ENCODE results near the gene PAGR1. TPM values are rescaled to one million over a fixed set of nuclear protein-coding genes. Genes with fewer than 3 reads are reported as not detected.
"Not testable (repeated sequence)": the region's sequence is repeated elsewhere in the genome, so short reads cannot be mapped to it uniquely, and the experiment has no call there.

The PAGR1 gene
- total and polyA plus RNA-seq, 2 of the 4 experiments (the other 2 are of a cell fraction), result 10.6 to 22.1 TPM

DNA sequence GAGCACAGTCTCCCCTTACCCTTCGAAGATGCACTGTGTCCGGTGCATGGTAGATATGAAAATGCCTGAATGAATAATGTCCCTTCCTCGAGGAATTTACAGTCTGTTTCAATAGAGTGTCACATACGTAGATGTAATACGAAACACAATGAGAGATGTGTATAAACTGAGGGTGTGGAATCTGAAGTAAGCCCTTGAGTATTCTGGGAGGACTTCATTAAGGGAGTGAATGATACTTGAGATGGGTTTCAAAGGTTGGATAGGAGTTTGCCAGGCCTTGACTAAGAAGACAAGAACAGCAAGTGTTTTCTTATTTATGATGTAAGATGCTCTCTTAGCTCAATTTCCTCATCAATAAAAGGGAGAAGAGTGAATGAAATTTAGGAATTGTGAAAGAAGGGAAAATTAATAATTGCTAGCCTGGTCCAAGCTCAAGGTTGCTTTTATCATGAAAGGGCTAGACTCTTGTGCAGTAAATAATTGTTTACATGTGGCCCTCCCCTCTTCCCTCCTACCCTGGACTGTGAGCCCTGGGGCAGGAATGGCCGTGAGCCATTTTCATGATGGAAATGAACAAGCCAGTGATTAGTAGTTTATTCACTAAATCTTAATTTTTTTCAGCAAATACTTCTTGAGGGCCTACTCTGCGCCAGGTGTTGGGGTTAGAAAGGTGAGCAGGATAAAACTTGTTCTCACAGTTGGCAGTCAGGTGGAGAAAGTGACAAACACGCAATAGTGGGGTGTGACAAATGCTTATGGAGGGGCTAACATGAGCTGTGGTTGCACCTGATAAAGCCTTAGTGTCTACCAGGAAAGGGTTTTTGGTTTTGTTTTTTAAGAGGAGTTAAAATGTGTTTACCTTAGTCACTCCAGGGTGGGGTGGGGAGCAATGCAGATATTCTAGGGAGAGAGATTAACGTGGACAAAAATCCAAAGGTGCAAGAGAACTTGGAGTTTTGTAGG is 23.8 kb upstream of the PAGR1 start (continued):
- TF ChIP-seq, protein P1, sequence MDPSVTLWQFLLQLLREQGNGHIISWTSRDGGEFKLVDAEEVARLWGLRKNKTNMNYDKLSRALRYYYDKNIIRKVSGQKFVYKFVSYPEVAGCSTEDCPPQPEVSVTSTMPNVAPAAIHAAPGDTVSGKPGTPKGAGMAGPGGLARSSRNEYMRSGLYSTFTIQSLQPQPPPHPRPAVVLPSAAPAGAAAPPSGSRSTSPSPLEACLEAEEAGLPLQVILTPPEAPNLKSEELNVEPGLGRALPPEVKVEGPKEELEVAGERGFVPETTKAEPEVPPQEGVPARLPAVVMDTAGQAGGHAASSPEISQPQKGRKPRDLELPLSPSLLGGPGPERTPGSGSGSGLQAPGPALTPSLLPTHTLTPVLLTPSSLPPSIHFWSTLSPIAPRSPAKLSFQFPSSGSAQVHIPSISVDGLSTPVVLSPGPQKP (IDR thresholded peaks at IDR 0.05; ENCODE audit: borderline replicate concordance, low read depth, low read length), result no peak

DNA sequence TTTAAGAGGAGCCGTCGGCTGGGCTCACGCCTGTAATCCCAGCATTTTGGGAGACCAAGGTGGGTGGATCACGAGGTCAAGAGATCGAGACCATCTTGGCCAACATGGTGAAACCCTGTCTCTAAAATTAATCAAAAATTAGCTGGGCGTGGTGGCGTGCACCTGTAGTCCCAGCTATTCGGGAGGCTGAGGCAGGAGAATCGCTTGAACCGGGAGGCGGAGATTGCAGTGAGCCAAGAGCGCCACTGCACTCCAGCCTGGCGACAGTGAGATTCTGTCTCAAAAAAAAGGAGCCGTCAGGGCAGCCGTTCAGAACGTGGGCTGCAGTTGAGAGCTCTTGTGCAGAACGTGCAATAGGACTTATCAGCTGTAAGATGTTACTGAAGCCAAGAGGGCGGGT is 22.8 kb upstream of the PAGR1 start:
- Histone ChIP-seq H3K9me1 (ENCODE audit: insufficient read depth, low read length) (peaks cover 10% of the 10 kb centered on the region), H3K79me1 (ENCODE audit: low read depth in 1 of 2, low read length in 2 of 2) (peaks cover 34 to 52% of the 10 kb centered on the region in 2 experiments)
- H3K4ac ChIP-seq (ENCODE audit: low read depth, low read length); H3K9me3 ChIP-seq (ENCODE audit: control insufficient read depth, insufficient read depth, low read length); dilution Hi-C loops (cut with HindIII; ENCODE audit: low sequenced_read_pairs, unreplicated experiment); POLR2A ChIA-PET (ENCODE audit: unreplicated experiment); H3K27ac ChIP-seq (ENCODE audit: insufficient read depth, low read length); H3K23ac ChIP-seq (ENCODE audit: low read depth, low read length); intact Hi-C loops (cut with micrococcal nuclease); H4K91ac ChIP-seq (ENCODE audit: insufficient read depth, low read depth, low read length); H2BK15ac ChIP-seq (ENCODE audit: low read depth, low read length); CTCF ChIA-PET; H2AK5ac ChIP-seq (ENCODE audit: low read depth, low read length); H2BK5ac ChIP-seq (ENCODE audit: low read depth, low read length, poor library complexity, severe bottlenecking); H3K4me2 ChIP-seq (ENCODE audit: low read depth, low read length); H2AK9ac ChIP-seq (replicated peaks; ENCODE audit: low read depth, low read length, poor library complexity); H3K9ac ChIP-seq (ENCODE audit: low read depth, low read length); H2BK120ac ChIP-seq (ENCODE audit: low read depth, low read length); H2BK20ac ChIP-seq (ENCODE audit: low read depth, low read length); H3K18ac ChIP-seq (ENCODE audit: low read depth, low read length); H3K56ac ChIP-seq (ENCODE audit: extremely low read depth, insufficient read depth, low read length); ATAC-seq (ENCODE audit: low read depth); H3K36me3 ChIP-seq (ENCODE audit: control insufficient read depth, insufficient read depth, low read length); H3K27me3 ChIP-seq (ENCODE audit: control insufficient read depth, insufficient read depth, low read length); H3K4me3 ChIP-seq (ENCODE audit: insufficient read depth, low read depth, low read length); H3K4me1 ChIP-seq (ENCODE audit: control insufficient read depth, insufficient read depth, low read length); H3K14ac ChIP-seq (replicated peaks; ENCODE audit: low read depth, low read length); H4K5ac ChIP-seq (ENCODE audit: low read depth, low read length); H4K8ac ChIP-seq (ENCODE audit: low read depth in 2 of 2, low read length in 2 of 2); H2AFZ ChIP-seq (replicated peaks; ENCODE audit: low read length, poor library complexity); BruUV-seq (replicated peaks); H4K20me1 ChIP-seq (ENCODE audit: insufficient read depth, low read length); DNase-seq; in situ Hi-C loops (cut with MboI; ENCODE audit: low sequenced_read_pairs): not testable (repeated sequence)
- 93% methylated on average over 17 of the region's 18 CpGs; no CpG with 5 or more reads in 1 of the 2 experiments for WGBS, 2 experiments (ENCODE audit: extremely low coverage in 2 of 2, insufficient read length in 1 of 2)
